WI38 (cell line): Measurements from ENCODE around the gene SPARC.
A peak's percentile ranks its signal among the peaks of the same experiment; 100 is the strongest.

Source experiments
- H3K4me3 ChIP-seq: 2 replicates; pipeline ENCODE4 v1.5.1; 2011; ENCODE audit warnings: low read depth, mild to moderate bottlenecking, control low read depth, low read length
- CTCF ChIP-seq: IDR thresholded peaks from 2 replicates; pipeline ENCODE4 v1.5.1; 2012; ENCODE audit warnings: low read depth, mild to moderate bottlenecking, control low read depth, low read length

The SPARC gene

GRCh38 chr5:151678713-151679112 is 8.0 kb downstream of the SPARC start:
- TF ChIP-seq CTCF: no peak
- H3K4me3 ChIP-seq: peak overlapping the region; percentile 11; the same call in 1 of the 2 replicates

DNA sequence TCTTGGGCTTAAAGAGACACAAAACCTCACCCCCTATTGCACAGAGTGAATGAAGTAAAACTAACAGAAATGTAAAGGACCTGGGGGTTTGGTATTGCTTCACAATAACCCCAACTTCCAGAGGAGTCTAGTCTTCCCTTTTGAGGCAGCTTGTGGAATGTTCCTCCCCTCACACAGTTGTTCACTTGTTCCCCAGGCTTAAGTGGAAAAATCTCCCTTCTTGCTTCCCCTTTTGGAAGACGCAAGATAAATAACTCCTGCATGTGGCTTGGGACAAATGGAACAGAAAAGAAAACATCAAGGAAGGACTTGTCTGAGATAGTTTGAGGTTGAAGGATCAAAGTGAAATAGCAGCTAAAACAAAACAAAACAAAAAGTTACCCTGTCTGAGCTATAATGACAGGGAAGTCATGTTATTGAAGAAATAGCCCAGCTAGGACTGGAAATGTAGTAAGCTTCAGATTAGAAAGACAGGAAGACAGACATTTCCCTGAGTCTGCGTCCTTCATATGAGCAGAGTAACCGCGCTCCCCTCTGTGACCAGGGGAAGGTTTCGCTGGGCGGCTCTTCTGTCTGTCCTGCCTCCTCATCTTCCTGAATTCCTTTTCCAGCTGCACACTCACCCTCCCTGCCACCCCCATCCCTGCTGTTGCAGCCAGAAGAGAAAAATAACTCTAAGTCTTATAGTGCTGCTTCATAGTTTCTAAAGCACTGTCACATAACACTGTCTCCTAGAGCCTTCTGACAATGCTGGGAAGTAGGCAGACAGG is 8.8 kb downstream of the SPARC start:
- peak overlapping the region; percentile 11; the same call in 1 of the 2 replicates for H3K4me3 ChIP-seq
- TF ChIP-seq CTCF: no peak

DNA sequence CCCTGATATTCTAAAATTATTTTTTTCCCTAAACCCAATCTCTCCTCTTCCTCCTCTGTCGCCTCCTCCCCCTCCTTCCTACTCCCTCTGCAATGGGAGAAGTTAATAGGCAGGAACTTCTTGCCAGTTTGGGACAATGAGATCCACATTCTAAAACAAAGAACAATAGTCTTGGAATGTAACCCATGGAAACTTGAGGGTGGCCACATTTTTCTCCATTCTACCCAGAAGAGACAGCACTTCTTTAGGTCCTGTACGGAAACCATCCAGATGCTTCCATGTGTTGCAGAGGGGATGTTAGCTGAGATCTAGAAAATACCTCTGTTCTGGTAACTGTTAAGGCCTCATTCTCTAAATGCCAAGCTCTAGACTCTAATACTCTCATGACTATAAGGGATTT is 10.0 kb downstream of the SPARC start:
- no peak for TF ChIP-seq CTCF
- H3K4me3 ChIP-seq: no peak overlapping the region

DNA sequence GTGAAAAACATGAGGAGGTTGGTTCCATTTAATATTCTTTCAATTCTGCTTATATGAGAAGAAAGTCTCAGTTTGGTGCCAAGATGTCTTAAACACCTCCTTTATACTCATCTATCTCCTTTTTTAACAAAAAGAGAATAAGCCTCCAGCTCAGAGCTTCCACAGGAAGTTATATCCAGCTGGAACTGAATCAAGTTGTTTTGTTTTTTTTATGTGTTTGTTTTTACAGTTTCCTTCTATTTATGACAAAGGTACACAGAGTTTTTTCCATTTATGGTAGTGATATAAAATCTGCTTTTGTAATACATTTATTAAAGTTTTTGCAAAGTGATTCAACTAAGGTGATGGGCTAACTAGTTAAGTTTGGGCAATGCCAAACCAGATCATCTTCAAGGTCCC is 10.4 kb downstream of the SPARC start:
- H3K4me3 ChIP-seq: peak overlapping the region; percentile 23; the same call in 1 of the 2 replicates
- TF ChIP-seq CTCF: no peak

- H3K4me3 ChIP-seq: peak overlapping the region; percentile 23
- TF ChIP-seq CTCF: no peak
Measured at GRCh38 chr5:151675611-151676313, 11.0 kb downstream of the SPARC start.

DNA sequence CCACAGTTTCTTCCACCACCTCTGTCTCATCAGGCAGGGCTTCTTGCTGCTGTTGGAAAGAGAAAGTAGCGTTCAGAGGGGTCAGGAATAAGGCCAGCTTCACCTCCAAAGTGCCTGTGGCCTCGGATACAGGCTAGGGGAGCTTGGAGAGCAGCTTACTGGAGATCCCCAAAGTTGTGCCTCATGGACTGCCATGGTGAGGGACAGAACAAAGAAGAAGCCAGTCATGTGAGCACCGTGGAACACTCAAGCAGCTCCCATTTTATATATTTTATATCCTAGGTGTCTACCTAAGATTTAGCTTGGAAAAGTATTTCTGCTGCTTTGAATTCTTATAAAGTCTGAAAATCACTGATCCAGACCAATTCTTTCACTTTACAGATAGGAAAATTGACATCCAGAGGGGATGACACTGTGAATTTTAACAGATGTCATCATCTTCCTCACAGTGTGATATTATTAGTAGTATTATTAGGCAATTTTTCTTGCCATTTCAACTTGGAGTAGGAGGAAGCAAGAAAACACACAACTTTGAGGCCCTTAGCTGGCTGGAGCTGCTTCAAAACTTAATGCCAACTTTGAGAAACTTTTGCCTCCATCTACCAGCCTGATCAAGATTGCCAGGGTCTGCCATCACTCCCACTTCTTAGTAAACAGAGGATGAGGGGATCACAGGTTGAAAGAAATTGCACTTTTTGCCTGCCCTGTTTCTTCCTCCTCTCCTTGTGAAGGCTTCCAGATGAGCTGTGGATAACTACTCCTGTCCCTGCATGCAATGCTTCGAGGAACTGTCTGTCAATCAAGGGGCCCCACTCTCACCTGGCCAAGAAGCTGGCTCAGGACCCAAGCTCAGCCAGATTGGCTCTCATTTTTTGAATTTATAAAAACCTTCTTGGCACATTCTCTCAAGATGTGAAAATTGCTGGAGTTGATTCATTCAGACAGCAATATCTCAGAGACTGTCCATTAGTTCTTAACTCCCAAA is 11.8 kb downstream of the SPARC start:
- no peak for TF ChIP-seq CTCF
- H3K4me3 ChIP-seq: no peak overlapping the region
